Keratinocyte (primary cell): ENCODE data around the gene ADAMTS6.

Source experiments
- EZH2 ChIP-seq: IDR thresholded peaks from one replicate; pipeline ENCODE4 v1.6.1; 2012; ENCODE audit warnings: inconsistent platforms, mild to moderate bottlenecking, low read length, moderate library complexity
- TF ChIP-seq, protein P1 (sequence below), 3 experiments: IDR thresholded peaks in 1 of 3; conservative IDR thresholded peaks in 1 of 3; optimal IDR thresholded peaks in 1 of 3; 2 replicates in 2 of 3; 3 replicates in 1 of 3; pipeline versions ENCODE3 to v1.5.1; 2011; ENCODE audit warnings: low read length in 3 of 3, mild to moderate bottlenecking in 3 of 3, moderate library complexity in 2 of 3, control low read depth in 1 of 3, inconsistent platforms in 1 of 3; ENCODE audit not compliant: insufficient read depth in 2 of 3; ENCODE audit errors: extremely low read depth in 1 of 3

- TF ChIP-seq, protein P1, sequence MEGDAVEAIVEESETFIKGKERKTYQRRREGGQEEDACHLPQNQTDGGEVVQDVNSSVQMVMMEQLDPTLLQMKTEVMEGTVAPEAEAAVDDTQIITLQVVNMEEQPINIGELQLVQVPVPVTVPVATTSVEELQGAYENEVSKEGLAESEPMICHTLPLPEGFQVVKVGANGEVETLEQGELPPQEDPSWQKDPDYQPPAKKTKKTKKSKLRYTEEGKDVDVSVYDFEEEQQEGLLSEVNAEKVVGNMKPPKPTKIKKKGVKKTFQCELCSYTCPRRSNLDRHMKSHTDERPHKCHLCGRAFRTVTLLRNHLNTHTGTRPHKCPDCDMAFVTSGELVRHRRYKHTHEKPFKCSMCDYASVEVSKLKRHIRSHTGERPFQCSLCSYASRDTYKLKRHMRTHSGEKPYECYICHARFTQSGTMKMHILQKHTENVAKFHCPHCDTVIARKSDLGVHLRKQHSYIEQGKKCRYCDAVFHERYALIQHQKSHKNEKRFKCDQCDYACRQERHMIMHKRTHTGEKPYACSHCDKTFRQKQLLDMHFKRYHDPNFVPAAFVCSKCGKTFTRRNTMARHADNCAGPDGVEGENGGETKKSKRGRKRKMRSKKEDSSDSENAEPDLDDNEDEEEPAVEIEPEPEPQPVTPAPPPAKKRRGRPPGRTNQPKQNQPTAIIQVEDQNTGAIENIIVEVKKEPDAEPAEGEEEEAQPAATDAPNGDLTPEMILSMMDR (optimal IDR thresholded peaks at IDR 0.05 in 1 of 3, IDR thresholded peaks at IDR 0.05 in 1 of 3, conservative IDR thresholded peaks at IDR 0.05 in 1 of 3; ENCODE audit: extremely low read depth in 1 of 3, insufficient read depth in 2 of 3, low read length in 3 of 3), result no peak
- TF ChIP-seq EZH2, result no peak
Observed at GRCh38 chr5:65326922-65327321, 154.8 kb downstream of the ADAMTS6 start.
